H1 (cell line): ENCODE data around the gene PPP1R7.

Experiments used
- BCL11A ChIP-seq, 2 experiments: IDR thresholded peaks; one replicate each; pipeline ENCODE4 v1.6.1; 2011; ENCODE audit warnings: low read depth in 2 of 2, low read length in 2 of 2, mild to moderate bottlenecking in 2 of 2
- CEBPB ChIP-seq: IDR thresholded peaks from 2 replicates; pipeline ENCODE4 v1.6.1; 2012; ENCODE audit warnings: low read depth, low read length
- TEAD4 ChIP-seq: IDR thresholded peaks from 2 replicates; pipeline ENCODE4 v1.6.1; 2012; ENCODE audit warnings: low read depth, low read length, inconsistent platforms, mixed read lengths

GRCh38 chr2:241157841-241158545 lies 7.7 kb downstream of the PPP1R7 start:
- TF ChIP-seq CEBPB (no peak), BCL11A (IDR thresholded peaks at IDR 0.05; ENCODE audit: low read depth in 2 of 2, low read length in 2 of 2) (no peak), TEAD4 (no peak)
